HG03439 (cell line): ENCODE data around the gene TMEM273.

Experiments
- ATAC-seq: cut with Tn5 transposase; IDR thresholded peaks from one replicate; pipeline ENCODE4 v1.9.1; 2021; ENCODE audit warnings: mild to moderate bottlenecking, moderate library complexity; ENCODE audit not compliant: unreplicated experiment

TMEM273 gene, protein sequence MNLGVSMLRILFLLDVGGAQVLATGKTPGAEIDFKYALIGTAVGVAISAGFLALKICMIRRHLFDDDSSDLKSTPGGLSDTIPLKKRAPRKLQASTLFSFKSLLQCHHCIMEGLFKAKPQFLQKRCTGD

GRCh38 chr10:49187950-49188761 is at the start of gene TMEM273:
Gene TMEM273 (minus strand): TSS chr10:49188391. CDS start chr10:49188336, 55 bp downstream.
- ATAC-seq: peak; percentile 69

GRCh38 chr10:49237985-49238384 is 49.8 kb upstream of the TMEM273 start:
- no peak for ATAC-seq

- ATAC-seq: no peak
Observed at GRCh38 chr10:49235392-49235791, 47.2 kb upstream of the TMEM273 start.

GRCh38 chr10:49231086-49231820 is 43.1 kb upstream of the TMEM273 start:
- ATAC-seq: no peak

DNA sequence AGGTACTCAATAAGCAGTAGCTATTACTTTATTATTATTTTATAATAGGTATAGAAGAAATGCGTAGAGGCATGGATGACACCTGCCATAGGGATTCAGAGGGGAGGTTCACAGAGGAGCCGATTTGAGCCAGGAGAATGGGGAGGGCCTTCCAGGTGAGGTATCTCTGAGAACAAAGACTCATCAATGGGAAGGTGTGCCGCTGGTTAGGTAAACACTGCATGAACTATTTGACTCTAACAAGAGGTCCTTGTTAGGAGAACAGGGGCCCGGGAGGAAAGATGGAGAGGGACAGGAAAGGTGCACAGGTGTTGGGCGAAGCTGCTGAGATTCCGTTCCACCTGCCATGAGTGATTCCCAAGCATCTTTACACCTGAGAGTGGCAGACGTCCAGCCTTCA is 41.8 kb upstream of the TMEM273 start:
- no peak for ATAC-seq

DNA sequence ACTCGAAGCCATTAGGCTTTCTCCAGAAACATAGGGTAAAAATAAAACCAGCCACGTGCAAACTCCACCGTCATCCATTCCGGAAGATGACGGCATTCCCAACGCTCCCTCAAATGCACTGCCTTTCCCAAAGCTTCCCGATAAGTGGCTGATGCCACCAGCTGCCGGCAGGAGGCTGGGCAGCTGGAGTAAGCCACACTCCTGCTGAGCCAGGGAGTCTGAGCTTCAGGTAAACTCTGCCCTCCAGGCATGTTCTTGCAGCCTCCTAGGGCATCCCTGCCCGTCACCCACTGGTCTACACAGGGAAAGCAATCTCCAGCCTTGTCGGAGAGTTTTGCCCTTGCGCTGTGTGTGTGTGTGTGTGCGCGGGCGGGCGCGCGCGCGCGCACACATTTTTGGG is 40.5 kb upstream of the TMEM273 start:
- no peak for ATAC-seq

DNA sequence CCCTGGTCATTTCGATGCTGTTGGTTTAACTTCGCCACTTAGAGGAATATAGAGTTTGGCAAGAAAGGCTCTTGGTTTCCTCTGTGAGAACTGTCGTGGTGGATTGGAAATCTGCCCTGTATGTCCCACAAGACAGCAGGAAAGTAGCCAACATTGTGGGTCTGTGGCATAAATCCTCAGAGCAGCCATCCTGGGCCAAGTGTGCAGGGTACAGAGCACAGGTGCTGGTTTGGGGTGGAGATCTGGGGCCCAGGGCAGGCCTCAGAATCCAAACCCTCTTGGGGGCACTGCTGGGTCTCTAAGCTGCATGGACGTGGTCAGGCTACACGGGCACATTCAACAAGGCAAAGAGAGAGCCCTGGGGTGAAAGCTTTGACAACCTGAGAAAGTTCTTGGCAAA is 39.2 kb upstream of the TMEM273 start:
- ATAC-seq: no peak

DNA sequence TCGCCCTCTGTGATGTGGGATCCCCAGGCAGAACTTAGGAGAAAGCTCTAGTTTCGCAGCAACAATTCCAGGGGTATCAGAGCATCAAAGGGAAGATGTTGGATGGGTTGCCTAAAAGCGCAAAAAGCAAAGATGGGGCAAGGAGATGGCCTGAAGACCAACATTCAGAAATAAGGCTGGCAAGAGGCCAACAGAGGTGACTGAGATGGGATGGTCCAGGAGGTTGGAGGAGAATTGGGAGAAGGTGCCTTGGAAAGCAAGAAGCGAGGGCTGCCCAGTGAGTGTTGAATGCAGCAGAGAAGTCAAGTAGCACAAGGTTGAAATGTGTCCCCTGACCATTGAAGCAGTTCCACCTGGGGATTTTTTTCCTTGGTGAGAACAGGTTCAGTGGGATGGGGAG is 38.4 kb upstream of the TMEM273 start:
- no peak for ATAC-seq

DNA sequence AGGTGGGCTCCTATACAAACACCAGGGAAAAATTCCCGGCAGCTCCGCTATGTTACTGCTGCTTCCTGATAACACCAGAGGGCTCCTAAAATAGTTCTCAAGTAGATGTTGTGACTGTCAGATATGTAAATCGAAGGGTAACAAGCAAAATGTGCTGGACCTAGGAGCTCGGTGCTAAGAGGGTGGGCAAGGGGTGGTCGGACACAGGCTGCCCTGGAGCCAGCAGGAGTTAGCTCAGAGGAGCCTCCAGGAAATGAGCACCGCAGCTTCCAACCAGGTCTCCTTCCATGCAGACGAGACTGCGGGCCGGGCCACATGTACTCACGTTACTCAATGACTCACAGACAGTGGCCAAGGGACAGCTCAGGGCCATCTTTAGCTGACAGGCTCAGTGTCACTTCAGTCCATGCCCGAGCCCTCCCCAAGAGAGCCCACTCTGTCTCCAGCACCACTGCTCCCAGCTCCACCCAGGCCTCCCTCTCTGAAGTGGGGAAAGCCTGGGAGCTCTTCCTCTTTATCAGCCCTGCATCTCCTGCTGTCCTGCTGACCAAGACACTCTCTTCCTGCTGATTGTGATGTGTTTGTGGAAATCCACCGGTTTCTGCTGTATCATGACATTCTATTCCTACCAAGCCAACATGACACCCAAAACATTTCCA is 37.2 kb upstream of the TMEM273 start:
- ATAC-seq: no peak

GRCh38 chr10:49223205-49223604 is 35.0 kb upstream of the TMEM273 start:
- ATAC-seq: no peak

- no peak for ATAC-seq
Observed at GRCh38 chr10:49222170-49222569, 34.0 kb upstream of the TMEM273 start.

- no peak for ATAC-seq
Observed at GRCh38 chr10:49220679-49221078, 32.5 kb upstream of the TMEM273 start.

DNA sequence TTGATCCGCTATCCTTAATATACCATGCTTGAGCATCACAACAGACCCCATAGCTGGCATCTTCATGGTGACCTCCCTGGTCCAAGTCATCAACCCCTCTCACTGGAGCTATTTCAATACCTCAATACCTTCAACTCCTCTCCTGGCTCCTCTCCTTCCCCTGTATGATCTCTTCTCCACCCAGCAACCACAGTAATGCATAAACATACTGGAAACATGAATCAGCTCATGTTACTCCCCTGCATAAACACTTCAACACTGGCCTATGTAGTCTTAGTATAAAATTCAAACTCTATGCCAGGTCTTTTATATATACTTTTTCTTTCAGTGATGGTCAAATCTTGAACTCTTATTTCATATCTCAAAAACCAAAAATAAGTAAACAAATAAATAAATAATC is 31.8 kb upstream of the TMEM273 start:
- ATAC-seq: no peak

GRCh38 chr10:49219248-49219647 is 31.1 kb upstream of the TMEM273 start:
- no peak for ATAC-seq

DNA sequence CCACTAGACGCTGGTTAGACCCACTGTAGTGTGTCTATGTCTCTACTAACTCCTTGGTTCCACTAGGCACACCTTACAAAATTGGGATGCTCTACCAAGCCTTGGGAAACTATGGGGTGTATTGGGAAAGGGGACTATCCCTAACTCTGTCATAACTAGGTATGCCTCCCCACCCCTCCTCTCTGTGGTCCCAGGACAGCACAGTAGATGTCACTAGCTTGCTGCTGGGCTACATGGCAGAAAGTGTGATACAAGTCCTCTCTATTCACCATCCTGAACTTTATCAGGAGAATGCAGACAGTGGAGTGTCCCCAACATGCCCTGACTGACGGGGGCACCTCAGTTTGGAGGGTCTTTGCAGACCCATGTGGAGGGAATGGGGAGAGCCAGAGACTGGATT is 30.3 kb upstream of the TMEM273 start:
- ATAC-seq: no peak

- ATAC-seq: no peak
Observed at GRCh38 chr10:49217645-49218044, 29.5 kb upstream of the TMEM273 start.

DNA sequence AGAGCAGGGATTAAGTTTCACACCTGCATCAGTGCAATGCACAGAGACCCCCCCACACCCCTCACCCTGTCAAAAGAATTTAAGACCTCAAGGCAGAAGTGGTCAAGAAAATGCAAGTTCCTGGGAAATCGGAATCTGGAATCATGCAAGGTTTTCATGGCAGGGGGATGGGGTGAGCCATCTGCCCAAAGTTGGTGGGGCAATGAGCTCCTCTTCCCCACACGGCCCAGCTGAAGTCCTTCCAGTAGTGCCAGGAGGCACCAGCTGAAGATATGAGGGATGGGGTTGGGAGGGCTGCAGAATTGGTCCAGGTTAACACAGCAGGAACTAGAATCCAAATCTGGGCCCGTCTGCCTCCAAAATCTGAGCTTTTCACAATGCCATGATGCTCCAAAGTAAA is 25.0 kb upstream of the TMEM273 start:
- ATAC-seq: no peak

DNA sequence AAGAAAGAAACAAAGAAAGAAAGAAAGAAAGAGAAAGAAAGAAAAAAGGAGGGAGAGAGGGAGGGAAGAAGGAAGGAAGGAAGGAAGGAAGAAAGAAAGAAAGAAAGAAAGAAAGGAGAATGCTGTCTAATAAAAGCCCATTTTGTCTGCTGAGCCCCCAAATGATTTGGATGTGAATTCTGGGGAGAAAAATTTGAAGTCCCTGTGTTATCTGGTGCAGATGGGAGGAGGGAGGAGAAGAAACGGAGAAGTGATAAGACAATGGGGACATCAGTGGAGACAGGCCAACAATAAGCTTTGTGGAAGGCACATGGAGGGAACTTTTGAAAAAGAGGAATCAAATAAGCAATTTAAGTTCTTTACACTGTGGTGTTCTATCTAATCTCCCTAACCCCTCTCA is 24.6 kb upstream of the TMEM273 start:
- no peak for ATAC-seq

DNA sequence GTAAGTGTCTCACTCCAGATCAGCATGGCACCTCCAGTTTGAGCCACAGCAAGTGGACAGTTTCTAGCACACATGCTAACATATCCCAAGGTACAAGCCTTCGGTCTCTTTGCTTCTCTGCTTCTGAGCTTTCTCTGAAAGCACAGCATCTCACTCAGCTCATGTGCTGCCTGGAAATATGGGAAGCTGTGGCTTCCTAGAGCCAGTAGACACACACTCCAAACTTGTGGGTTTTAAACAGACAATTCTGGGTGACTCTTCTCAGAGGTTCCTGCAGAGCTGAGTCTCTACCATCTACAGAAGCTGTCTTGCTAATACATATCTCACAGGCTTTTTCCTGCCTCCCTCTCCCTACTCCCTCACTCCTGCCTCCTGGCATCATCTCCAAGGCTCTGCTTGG is 23.9 kb upstream of the TMEM273 start:
- no peak for ATAC-seq

DNA sequence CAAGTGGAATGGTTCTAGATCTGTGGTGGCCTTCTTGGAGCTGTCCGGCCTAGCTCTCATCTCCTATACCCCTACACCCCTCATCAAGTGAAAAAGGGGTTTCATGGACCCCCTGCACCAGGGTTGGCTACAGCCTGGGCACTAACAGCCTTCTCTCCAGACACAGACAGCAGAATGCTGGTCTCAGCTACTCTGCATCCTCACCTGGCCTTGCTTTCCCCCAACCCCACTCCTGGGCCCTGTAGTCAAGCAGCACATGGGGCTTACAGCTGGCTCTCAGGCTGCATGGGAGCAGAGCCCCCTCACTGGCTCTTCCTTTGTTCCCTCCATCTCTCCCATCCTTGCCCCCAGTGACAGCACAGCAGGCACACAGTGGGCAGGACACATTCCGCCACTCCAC is 20.8 kb upstream of the TMEM273 start:
- no peak for ATAC-seq

GRCh38 chr10:49207936-49208487 is 19.8 kb upstream of the TMEM273 start:
- ATAC-seq: no peak
